CD4-positive, alpha-beta T cell treated with Interleukin-4 for 1 hour (primary cell): ENCODE measurements around the gene CNNM4.
A peak's percentile ranks its signal among the peaks of the same experiment; 100 is the strongest.
"Not testable (repeated sequence)": the region's sequence is repeated elsewhere in the genome, so short reads cannot be mapped to it uniquely, and the experiment has no call there.

Source experiments
- DNase-seq, 2 donors: peaks; one replicate each; pipeline ENCODE4 v3.0.0-alpha.2; 2020 to 2022

The CNNM4 gene

DNA sequence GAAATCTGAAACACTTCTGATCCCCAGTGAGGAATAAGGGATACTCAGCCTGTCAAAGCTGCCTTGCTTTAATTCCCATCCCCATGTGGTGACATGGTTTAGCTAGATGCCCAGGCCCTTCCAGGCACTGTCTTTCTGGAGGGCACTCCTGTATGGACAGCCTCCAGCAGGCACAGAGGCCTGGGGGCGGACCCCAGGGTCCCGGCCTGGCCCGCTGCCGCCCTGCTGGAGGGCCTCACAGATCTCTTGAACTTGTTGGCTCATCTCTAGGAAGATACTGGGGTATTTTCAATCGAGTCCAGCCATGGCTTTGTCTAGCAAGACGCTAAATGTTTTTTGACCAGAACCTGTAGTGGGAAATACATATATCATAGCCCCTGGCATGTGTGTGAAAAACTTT, 34.4 kb downstream of the CNNM4 start:
- no peak for DNase-seq

DNA sequence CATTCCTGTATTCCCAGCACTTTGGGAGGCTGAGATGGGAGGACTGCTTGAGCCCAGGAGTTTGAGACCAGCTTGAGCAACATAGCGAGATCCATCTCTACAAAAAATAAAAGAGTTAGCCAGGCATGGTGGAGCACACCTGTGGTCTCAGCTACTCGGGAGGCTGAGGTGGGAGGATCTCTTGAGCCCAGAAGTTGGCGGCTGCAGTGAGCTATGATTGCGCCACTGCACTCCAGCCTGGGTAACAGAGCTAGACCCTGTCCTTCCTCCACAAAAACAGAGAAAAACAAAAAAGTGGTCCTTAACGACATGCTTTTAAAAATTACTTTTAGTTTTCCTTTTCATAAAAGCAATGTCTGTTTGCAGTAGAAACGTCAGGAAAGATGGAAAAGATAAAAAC, 35.8 kb downstream of the CNNM4 start:
- DNase-seq: not testable (repeated sequence)

DNA sequence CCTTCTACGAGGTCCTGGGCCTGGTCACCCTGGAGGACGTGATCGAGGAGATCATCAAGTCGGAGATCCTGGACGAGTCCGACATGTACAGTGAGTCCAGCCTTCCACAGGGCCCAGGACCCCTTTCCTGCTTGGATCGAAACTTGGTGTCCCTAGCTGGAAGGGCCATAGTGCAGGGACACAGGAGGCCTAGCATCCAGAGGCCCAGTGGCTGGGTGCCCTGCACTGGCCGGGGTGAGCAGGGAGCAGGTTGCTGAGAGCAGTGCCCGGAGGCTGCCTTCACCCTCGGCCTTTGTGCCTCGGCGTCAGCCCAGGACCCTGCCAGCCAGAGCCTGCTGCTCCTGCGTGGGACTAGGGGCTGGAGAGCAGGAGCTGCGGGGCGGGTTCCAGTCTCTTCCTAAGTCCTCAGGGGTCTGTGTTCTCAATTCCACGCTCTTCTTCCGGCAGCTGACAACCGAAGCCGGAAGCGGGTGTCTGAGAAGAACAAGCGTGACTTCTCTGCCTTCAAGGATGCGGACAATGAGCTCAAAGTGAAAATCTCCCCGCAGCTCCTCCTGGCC, 36.4 kb downstream of the CNNM4 start:
- DNase-seq: no peak

DNA sequence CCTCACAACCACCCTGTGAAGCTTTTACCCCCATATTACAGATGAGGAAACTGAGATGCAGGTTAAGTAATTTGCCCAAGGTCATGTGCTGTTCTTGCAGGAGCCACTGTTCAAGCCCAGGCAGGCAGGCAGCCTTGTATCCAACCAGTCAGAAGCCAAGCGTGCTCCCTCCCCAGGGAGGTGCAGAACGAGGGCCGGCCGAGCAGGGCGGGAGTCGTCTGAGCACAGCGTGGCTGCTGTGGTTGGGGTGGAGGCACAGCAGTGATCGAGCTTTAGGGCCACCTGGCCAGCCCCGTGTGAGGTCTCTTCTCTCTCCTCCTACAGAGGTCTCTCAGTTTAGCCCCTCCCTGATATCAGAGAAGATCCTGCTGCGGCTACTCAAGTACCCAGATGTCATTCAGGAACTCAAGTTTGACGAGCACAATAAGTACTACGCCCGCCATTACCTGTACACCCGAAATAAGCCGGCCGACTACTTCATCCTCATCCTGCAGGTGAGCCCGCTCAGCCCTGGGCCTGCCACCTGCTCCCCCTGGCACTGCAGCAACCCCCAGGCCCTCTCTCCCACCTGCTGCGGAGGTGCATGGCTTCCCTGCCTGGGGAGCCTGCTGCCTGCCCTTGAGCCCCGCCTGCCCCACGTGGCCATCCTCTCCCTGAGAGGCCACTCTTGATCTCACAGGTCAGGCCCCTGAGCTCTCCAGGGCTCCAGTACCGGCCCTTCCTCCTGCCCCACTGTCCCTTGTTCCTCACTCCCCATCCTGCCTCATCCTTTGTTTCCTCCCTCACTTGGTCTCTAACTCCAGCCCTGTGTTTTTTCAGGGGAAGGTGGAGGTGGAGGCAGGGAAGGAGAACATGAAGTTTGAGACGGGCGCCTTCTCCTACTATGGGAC, 38.3 kb downstream of the CNNM4 start:
- no peak for DNase-seq

DNA sequence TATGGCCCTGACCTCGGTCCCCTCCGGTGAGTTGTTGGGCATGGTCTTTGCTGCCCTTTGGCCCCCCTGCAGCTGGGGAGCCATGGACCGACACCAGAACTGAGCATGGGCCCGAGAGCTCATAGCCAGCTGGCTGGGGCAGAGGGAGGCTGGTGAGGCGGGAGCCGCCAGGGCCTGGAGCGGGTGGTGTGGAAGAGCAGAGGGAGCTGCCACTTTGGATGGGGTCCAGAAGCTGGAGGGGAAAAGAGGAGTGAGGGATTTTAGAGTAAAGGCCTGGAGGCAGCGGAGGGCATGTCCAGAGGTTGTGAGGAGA, 38.9 kb downstream of the CNNM4 start:
- no peak for DNase-seq

DNA sequence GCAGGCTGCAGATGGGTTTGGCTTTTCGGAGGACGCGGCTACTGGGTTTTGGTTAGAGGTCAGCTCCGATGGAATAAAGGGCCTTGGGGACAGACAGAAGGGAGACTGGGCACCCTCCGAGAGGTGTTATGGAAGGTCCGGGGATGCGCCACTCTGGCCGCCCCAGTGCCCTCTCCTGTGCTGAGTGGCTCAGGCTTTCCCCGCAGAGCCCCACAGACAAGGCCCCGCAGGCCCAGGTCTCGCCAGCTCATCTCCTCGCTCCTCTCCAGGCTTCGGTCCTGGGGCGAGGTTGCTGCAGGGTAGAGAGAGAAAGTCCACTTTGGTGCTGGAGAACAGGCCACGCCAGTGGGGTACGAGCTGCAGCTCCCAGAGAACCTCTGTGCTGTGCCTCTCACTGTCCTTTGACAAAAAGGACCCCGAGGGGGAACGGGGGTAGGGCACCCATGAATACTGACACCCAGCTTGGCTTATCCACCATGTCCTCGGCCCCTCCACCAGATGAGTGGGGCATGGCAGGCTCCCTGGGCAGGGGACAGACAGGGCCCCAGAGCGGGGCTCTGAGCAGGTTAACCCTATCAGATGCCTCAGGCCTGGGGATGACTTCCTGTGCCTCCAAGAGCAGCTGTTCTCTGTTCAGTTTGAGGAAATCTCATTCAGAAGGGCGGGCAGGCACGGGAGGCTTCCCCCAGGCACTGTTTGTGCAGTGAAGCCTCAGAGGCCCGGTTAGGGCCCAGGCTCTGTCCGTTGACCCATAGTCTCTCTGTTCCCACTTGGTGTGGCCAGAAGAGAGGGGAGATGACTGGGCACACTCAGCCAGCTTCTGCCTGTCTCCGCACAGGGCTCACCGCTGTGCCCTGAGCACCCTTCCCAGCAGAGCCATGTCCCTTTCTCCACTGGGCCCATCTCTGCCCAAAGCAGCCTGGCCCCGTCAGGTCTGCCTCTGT, 39.6 kb downstream of the CNNM4 start:
- DNase-seq: no peak

DNA sequence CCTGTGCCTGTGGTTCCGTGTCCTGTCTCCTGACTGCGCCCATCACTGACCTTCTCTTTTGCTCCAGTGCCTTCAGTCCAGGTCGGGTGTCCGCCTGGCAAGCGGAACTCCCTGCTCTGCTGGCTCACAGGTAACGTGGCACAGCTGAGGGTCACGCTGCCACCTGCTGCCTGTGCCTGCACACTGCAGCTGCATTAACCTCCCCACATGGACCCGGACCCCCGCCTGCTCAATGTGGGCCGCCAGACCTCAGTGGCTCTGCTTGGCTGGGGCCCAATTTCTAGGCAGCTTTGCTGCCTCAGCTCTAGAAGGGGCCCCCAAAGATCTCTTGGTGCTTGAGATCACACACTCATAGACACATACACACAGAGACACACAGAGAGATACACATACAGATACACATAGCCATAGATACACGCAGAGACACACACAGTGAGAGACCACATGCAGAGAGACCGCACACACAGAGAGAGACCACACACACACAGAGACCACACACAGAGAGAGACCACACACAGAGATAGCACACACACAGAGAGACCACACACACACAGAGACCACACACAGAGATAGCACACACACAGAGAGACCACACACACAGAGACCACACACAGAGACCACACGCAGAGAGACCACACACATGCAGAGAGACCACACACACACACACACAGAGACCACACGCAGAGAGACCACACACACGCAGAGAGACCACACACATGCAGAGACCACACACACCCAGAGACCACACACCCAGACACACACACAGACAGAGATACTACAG, 40.5 kb downstream of the CNNM4 start:
- DNase-seq: peak; percentile 72

DNA sequence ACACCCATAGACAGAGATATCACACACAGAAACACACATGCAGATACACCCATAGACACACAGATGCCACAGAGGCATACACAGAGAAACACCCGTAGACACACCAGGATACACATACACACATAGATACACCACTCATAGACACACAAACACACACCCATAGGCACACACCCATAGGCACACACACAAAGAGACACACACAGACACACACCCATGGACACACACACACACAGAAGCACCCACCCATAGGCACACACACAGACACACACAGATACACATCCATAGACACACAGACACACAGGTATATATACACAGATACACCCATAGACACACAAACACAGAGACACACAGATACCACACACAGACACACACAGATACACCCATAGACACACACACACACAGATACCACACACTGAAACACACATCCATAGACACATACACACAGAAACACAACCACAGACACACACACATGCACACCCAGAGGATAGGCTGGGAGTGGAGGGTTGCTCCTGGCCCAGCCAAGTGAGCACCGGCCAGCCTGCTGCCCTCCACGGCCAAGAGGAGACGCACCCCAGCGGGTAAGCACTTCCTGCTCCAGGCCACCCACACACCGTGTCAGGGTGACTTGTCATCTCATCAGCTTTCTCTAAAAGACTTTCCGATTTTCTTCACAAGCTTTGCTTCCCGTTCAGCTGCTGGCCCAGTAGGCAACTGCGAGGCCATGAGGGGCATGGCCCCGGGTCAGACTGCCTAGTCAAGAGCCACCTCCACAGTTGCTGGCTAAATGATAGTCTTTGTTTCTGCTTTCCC, 41.3 kb downstream of the CNNM4 start:
- DNase-seq: peak in 1 of 2 donors; percentile 32

DNA sequence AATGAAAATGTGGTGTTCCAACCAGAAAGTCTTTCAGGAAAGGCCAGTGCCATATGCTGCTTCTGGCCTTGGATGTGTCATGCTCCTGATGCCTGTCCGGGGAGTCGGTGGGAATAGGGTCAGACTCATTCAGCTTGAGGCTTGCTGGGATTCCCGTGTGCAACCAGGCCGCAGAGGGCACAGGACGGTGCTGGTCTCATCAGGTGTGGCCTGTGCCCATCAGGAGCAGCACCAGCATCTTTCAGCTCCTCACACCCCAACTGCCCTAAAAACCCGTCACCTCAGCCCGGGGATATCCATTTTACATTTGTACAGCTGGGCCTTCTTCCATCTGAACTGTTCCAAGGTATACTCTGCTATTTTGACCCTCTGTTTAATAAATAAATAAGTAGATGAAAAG, 42.0 kb downstream of the CNNM4 start:
- no peak for DNase-seq

DNA sequence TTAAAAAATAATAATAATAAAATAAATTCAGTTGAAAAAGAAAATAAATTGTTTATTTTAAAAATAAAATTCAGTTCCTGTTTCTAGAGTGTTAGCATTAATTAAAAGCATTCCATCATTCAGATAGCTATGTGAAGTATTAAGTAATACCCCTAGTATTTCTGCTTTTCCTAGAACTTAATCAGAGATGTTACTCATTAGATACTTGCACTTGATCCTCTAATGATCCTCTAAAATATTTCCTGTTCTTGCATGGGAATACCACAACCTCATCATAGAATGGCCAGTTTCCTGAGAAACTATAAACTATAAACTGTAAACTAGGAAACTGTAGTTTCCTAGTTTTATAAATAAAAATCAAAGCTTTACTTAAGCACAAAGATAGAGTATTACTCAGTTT, 44.3 kb downstream of the CNNM4 start:
- no peak for DNase-seq

DNA sequence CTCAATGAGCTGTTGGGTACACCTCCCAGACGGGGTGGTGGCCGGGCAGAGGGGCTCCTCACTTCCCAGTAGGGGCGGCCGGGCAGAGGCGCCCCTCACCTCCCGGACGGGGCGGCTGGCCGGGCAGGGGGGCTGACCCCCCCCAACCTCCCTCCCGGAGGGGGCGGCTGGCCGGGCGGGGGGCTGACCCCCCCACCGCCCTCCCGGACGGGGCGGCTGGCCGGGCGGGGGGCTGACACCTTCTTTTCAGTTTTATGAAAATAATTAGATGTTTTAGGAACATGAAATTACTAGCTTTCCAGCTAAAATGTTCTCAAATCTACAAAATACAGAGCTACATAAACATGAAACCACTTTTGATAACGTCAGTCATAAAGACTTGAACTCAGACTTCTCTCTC, 45.2 kb downstream of the CNNM4 start:
- DNase-seq: not testable (repeated sequence)

DNA sequence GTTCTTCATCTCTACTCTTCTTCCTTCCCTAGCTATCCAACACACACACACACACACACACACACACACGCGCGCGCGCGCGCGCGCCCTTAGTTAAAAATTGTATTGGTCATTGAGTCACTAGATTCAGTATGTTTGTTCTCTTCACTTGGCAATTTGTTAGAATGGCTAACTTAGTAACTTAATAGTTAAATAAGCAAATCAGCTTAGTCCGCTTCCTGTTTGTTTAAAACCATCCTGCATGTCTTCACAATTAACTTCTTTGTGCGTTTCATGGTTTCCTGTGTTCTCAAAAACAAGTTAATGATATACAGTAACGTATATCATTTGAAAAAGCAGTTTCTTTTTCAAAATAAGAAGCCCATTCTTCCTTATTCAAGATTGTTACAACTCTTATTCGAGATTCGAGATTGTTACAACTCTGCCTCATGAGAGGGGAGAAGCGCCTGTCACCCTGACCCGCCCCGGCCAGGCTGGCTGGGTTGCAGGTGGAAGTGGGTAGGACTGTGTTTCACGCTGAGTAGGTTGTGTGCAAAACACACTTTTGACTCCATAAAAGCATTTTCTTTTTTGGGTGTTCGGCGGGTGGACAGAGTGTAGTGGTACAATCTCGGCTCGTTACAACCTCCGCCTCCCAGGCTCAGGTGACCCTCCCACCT, 45.9 kb downstream of the CNNM4 start:
- DNase-seq: peak; percentile 25 to 55

DNA sequence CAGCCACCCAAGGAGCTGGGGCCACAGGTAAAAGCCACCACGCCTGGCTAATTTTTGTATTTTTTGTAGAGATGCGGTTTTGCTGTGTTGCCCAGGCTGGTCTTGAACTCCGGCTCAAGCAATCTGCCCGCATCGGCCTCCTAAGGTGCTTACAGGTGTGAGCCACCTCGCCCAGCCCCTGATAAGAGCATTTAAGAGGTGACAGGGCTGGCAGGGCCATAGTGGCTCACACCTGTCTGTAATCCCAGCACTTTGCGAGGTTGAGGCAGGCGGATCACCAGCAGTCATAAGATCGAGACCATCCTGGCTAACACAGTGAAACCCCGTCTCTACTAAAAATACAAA, 46.4 kb downstream of the CNNM4 start:
- no peak for DNase-seq

DNA sequence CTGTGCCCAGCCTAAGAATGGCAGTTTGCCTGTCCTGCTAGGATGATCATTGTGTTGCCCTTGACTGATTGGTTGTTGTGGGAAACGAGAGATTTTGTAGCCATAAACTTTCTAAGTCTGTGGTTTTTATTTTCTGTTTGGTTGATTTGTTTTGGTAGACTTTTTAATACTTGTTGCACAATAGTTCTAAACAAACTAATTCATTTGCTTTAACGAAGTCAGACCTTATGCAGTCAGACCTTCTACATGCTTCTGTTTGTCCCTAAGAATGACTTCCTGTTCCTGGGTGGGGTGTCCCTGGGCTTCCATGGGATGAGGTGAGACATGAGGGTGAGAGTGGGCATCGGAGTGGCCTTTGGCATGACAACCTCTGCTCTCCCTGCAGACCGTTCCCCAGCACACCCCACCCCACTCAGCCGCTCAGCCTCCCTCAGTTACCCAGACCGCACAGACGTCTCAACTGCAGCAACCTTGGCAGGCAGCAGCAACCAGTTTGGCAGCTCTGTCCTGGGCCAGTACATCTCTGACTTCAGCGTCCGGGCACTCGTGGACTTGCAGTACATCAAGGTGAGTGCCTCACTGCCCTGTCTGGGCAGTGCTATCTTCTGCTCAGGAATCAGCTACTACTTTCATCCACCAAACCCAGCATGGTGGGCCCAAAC, 47.6 kb downstream of the CNNM4 start:
- no peak for DNase-seq

DNA sequence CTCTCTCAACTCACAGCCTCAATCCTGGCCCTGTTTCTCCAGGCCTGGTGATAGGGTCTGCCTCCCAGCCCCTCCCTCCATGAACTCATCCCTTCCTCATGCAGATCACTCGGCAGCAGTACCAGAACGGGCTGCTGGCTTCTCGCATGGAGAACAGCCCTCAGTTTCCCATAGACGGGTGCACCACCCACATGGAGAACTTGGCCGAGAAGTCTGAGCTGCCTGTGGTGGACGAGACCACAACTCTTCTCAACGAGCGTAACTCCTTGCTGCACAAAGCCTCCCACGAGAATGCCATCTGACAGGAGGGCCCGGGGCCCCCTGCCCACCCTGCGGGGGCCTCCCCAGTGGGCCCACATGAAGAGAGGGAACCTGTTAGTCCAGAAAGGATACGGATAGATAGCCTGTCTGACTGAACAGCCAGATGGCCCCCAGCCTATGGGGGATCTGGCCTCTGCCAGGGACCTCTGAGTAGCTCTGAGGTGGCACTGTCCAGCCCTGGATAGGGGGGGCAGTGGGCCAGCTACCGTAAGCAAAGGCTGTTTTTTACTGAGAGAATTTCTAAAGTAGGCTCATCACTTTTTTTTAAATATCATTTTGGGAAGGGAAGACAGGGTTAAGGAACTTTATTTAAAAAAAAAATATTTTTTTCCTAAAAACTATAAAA, 48.6 kb downstream of the CNNM4 start:
- DNase-seq: no peak

DNA sequence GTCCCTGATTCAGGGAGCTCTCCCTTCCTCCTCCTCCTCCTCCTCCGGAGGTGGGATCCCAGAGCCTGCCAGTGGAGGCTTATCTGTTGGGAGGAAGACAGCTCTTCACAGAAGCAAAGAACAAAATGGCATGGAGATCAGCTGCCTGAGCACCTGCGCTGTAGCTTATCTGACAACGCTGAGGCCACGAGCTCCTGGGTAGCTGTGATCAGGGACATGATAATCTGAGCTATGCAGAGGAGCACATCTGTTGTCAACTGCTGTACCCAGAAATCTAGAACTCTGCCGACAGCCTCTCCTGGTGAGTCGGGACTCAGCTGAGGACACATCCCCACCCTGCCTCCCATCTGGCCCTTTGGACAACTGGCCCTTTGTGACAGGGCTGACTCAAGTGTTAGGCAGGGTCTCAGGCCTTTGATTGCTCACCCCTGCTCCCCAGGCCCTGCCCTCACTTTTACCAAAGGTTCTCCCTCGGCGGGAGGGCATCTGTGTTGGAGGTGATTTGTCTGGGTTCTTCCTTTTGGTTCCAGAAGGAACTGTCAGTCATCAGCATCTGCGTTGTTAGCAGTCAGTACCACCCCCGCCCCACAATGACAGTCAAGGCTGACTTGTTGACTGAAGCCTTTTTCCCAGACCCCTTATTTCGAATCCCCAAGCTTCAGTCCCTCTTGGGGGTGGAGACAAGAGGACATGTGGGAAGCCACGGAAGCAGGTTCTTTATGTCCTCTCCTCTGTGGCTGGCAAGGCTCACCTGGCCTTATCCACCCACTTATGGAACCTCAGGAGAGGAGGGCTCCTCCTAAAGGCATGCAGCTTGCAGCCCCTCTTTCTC, 49.5 kb downstream of the CNNM4 start:
- DNase-seq: no peak

DNA sequence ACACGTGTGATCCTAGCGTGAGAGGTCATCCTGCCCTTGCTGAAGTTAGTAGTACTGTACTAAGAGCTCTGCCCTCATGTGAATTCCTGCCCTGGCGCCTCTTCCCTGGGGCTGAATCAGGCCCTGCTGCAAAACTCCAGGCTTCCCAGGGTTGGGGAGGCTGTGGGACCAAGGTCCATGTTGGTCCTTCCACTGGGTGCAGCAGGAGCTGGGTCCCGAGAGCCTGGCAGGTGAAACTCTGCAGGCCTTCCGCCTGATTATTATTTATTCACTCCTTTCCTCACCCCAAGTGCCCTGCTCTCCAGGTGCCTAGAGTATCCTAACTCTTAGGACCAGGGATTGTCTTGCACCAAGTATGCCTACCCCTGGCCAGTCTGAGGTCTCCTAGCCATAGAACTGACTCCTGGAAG, 50.1 kb downstream of the CNNM4 start:
- DNase-seq: no peak

DNA sequence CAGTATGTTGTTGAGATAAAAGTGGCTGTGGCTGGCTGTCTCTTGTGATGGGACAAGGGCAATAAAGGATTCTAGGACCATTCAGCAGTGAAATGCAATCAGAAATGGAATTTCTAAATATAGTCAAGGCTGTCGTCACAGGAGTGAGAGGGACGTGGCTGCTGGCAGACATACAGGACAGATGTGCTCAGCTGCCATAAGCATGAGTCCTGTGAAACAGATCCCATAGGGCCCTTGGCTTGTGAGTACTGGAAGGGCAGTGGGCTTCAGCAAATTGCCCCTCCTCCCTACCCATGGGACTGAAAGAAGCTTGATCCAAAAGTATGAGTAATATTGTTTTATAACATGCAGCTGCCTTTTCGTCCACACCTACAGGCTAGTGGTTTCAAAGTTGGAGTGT, 51.2 kb downstream of the CNNM4 start:
- DNase-seq: no peak

DNA sequence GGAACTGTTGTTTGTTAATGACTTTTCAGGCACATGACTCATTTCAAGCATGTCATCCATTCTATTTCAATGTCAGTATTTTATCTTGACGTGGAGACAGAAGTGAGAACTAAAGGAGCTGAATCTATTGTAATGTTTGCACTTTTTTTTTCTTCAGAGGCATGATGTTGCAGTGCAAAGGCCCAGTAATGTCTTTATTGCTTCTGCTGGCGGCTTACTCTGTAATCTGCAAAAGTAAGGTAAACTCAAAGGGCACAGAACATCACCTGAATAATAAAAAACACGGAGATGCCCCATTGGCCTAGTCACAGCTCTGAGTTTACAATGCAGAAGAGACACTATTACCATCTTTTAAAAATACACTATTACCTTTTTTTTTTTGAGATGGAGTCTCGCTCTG, 53.0 kb downstream of the CNNM4 start:
- no peak for DNase-seq
